Trophoblast cell (in vitro differentiated cells and primary cell): Measurements from ENCODE around the gene POLQ.
"Not testable (repeated sequence)": the region's sequence is repeated elsewhere in the genome, so short reads cannot be mapped to it uniquely, and the experiment has no call there.

Experiments used
- DNase-seq, 2 donors: peaks; one replicate each; pipeline ENCODE4 v3.0.0-alpha.2; 2016
- H2AFZ ChIP-seq: 2 replicates; pipeline ENCODE4 v1.6.1; 2013; ENCODE audit warnings: low read length, moderate library complexity, mild to moderate bottlenecking; ENCODE audit not compliant: insufficient read depth, poor library complexity
- H2AK5ac ChIP-seq: 2 replicates; pipeline ENCODE4 v1.6.1; 2013; ENCODE audit warnings: mild to moderate bottlenecking, low read length
- H2BK120ac ChIP-seq: 2 replicates; pipeline ENCODE4 v1.6.1; 2013; ENCODE audit warnings: low read length, mild to moderate bottlenecking, moderate library complexity; ENCODE audit not compliant: insufficient read depth, poor library complexity
- H2BK12ac ChIP-seq: 2 replicates; pipeline ENCODE4 v1.6.1; 2013; ENCODE audit warnings: mild to moderate bottlenecking, low read length, moderate library complexity
- H2BK5ac ChIP-seq: 2 replicates; pipeline ENCODE4 v1.6.1; 2013; ENCODE audit warnings: low read length, low read depth, moderate library complexity, mild to moderate bottlenecking; ENCODE audit not compliant: poor library complexity
- H3K14ac ChIP-seq: 2 replicates; pipeline ENCODE4 v1.6.1; 2013; ENCODE audit warnings: mild to moderate bottlenecking, low read length
- H3K18ac ChIP-seq: 2 replicates; pipeline ENCODE4 v1.6.1; 2013; ENCODE audit warnings: mild to moderate bottlenecking, low read length
- H3K23ac ChIP-seq: 2 replicates; pipeline ENCODE4 v1.6.1; 2013; ENCODE audit warnings: low read length
- H3K27ac ChIP-seq: 2 replicates; pipeline ENCODE4 v1.5.1; 2013; ENCODE audit warnings: low read depth, mild to moderate bottlenecking, inconsistent platforms, low read length, moderate library complexity
- H3K27me3 ChIP-seq: 2 replicates; pipeline ENCODE4 v1.6.1; 2013; ENCODE audit warnings: inconsistent platforms, mild to moderate bottlenecking, low read length, moderate library complexity; ENCODE audit not compliant: insufficient read depth
- H3K36me3 ChIP-seq, 2 experiments: 1 replicate in 1 of 2; 2 replicates in 1 of 2; pipeline ENCODE4 v1.6.1; 2013; ENCODE audit warnings: low read length in 2 of 2, mild to moderate bottlenecking in 2 of 2, moderate library complexity in 1 of 2; ENCODE audit not compliant: insufficient read depth in 2 of 2, control insufficient read depth in 1 of 2
- H3K4ac ChIP-seq: 2 replicates; pipeline ENCODE4 v1.6.1; 2013; ENCODE audit warnings: low read depth, mild to moderate bottlenecking, low read length, moderate library complexity
- H3K4me1 ChIP-seq, 2 experiments: 1 replicate in 1 of 2; 2 replicates in 1 of 2; pipeline ENCODE4 v1.6.1; 2013; ENCODE audit warnings: low read length in 2 of 2, mild to moderate bottlenecking in 2 of 2, moderate library complexity in 1 of 2; ENCODE audit not compliant: insufficient read depth in 2 of 2, control insufficient read depth in 1 of 2
- H3K4me2 ChIP-seq: 2 replicates; pipeline ENCODE4 v1.6.1; 2013; ENCODE audit warnings: inconsistent platforms, mild to moderate bottlenecking, low read length, moderate library complexity
- H3K4me3 ChIP-seq: 2 replicates; pipeline ENCODE4 v1.5.1; 2013; ENCODE audit warnings: mild to moderate bottlenecking, low read depth, low read length, inconsistent platforms
- H3K79me1 ChIP-seq: one replicate; pipeline ENCODE4 v1.6.1; 2013; ENCODE audit warnings: low read length
- H3K79me2 ChIP-seq: 2 replicates; pipeline ENCODE4 v1.6.1; 2013; ENCODE audit warnings: low read length, mild to moderate bottlenecking; ENCODE audit not compliant: control insufficient read depth, insufficient read depth, poor library complexity
- H3K9ac ChIP-seq: 2 replicates; pipeline ENCODE4 v1.6.1; 2013; ENCODE audit warnings: mild to moderate bottlenecking, low read length
- H3K9me3 ChIP-seq: 2 replicates; pipeline ENCODE4 v1.6.1; 2013; ENCODE audit warnings: low read depth, mild to moderate bottlenecking, control low read depth, inconsistent platforms, low read length; ENCODE audit not compliant: insufficient read depth
- H4K12ac ChIP-seq: 2 replicates; pipeline ENCODE4 v1.6.1; 2013; ENCODE audit warnings: low read depth, mild to moderate bottlenecking, low read length, moderate library complexity
- H4K8ac ChIP-seq: 2 replicates; pipeline ENCODE4 v1.6.1; 2013; ENCODE audit warnings: low read depth, mild to moderate bottlenecking, low read length, moderate library complexity
- H4K91ac ChIP-seq: one replicate; pipeline ENCODE4 v1.6.1; 2013; ENCODE audit warnings: low read depth, mild to moderate bottlenecking, low read length, moderate library complexity
- WGBS: extraction: QIAGEN DNeasy Blood & Tissue Kit; methylation state at CpG from one replicate; pipeline ENCODE4 v1.1.7; 2013; ENCODE audit warnings: missing lambda C conversion rate; ENCODE audit not compliant: insufficient read length, insufficient coverage; ENCODE audit errors: extremely low coverage; 5-methylcytosine and 5-hydroxymethylcytosine counted together

The POLQ gene

GRCh38 chr3:121463745-121464144 is 82.0 kb downstream of the POLQ start:
- H3K4me2 ChIP-seq, result no peak overlapping the region
- H3K79me1 ChIP-seq, result no peaks in the 10 kb centered on the region
- H2BK120ac ChIP-seq, result no peak overlapping the region
- no peak overlapping the region for H4K8ac ChIP-seq
- H3K9me3 ChIP-seq, result no peaks in the 10 kb centered on the region
- H2AK5ac ChIP-seq, result no peak overlapping the region
- H2BK5ac ChIP-seq, result no peak overlapping the region
- H3K27ac ChIP-seq, result no peak overlapping the region
- no peak overlapping the region for H3K14ac ChIP-seq
- no peak overlapping the region for H4K12ac ChIP-seq
- no peaks in the 10 kb centered on the region for H3K4me1 ChIP-seq
- H2AFZ ChIP-seq, result no peak overlapping the region
- H3K4me3 ChIP-seq, result no peak overlapping the region
- no peak overlapping the region for H3K18ac ChIP-seq
- no peak overlapping the region for H3K23ac ChIP-seq
- no peaks in the 10 kb centered on the region for H3K27me3 ChIP-seq
- DNase-seq, result no peak
- H3K36me3 ChIP-seq, result peaks cover 9 to 14% of the 10 kb centered on the region in 2 experiments
- H3K9ac ChIP-seq, result no peak overlapping the region
- H3K79me2 ChIP-seq, result no peaks in the 10 kb centered on the region
- no peak overlapping the region for H4K91ac ChIP-seq
- H2BK12ac ChIP-seq, result no peak overlapping the region
- no peak overlapping the region for H3K4ac ChIP-seq

- Histone ChIP-seq H4K12ac (no peak overlapping the region), H3K27me3 (no peaks in the 10 kb centered on the region), H3K79me2 (no peaks in the 10 kb centered on the region), H3K4me2 (no peak overlapping the region), H2AFZ (no peak overlapping the region), H3K9ac (no peak overlapping the region), H2BK12ac (no peak overlapping the region), H3K79me1 (no peaks in the 10 kb centered on the region), H4K91ac (no peak overlapping the region), H3K4me3 (no peak overlapping the region), H3K36me3 (peaks cover 12 to 16% of the 10 kb centered on the region in 2 experiments), H2AK5ac (no peak overlapping the region), H3K27ac (no peak overlapping the region), H2BK120ac (no peak overlapping the region), H4K8ac (no peak overlapping the region), H2BK5ac (no peak overlapping the region), H3K9me3 (no peaks in the 10 kb centered on the region), H3K4ac (no peak overlapping the region), H3K4me1 (no peaks in the 10 kb centered on the region), H3K18ac (no peak overlapping the region), H3K23ac (no peak overlapping the region), H3K14ac (no peak overlapping the region)
- WGBS, result no CpG with 5 or more reads among the region's 3 CpGs
- no peak for DNase-seq
These were observed 83.2 kb downstream of the POLQ start for GRCh38 chr3:121462565-121462964.

- whole genome bisulfite sequencing, result no CpG with 5 or more reads among the region's 12 CpGs
These were observed 94.0 kb downstream of the POLQ start for GRCh38 chr3:121451752-121452151.

GRCh38 chr3:121443456-121443855 is 102.3 kb downstream of the POLQ start:
- no peak overlapping the region for H3K9ac ChIP-seq
- H3K23ac ChIP-seq, result no peak overlapping the region
- H3K79me2 ChIP-seq, result no peaks in the 10 kb centered on the region
- DNase-seq, result no peak
- H3K4me3 ChIP-seq, result no peak overlapping the region
- WGBS, result no CpG with 5 or more reads among the region's 1 CpG
- H3K9me3 ChIP-seq, result no peaks in the 10 kb centered on the region
- H4K91ac ChIP-seq, result no peak overlapping the region
- H3K27me3 ChIP-seq, result no peaks in the 10 kb centered on the region
- H2AK5ac ChIP-seq, result no peak overlapping the region
- no peak overlapping the region for H3K4me2 ChIP-seq
- no peak overlapping the region for H3K27ac ChIP-seq
- no peaks in the 10 kb centered on the region for H3K4me1 ChIP-seq
- H3K4ac ChIP-seq, result no peak overlapping the region
- H3K79me1 ChIP-seq, result no peaks in the 10 kb centered on the region
- no peak overlapping the region for H2AFZ ChIP-seq
- H2BK120ac ChIP-seq, result no peak overlapping the region
- H2BK5ac ChIP-seq, result no peak overlapping the region
- H2BK12ac ChIP-seq, result no peak overlapping the region
- H3K36me3 ChIP-seq, result no peaks in the 10 kb centered on the region
- no peak overlapping the region for H4K8ac ChIP-seq
- H4K12ac ChIP-seq, result no peak overlapping the region
- H3K18ac ChIP-seq, result no peak overlapping the region
- no peak overlapping the region for H3K14ac ChIP-seq

More at GRCh38 chr3:121451752-121452151, 94.0 kb downstream of the POLQ start:
- DNase-seq, H3K27ac ChIP-seq, H3K4ac ChIP-seq, H3K4me2 ChIP-seq, H2BK5ac ChIP-seq, H2AFZ ChIP-seq, H4K91ac ChIP-seq, H3K14ac ChIP-seq, H3K4me3 ChIP-seq, H2BK120ac ChIP-seq, H4K12ac ChIP-seq, H4K8ac ChIP-seq, H3K18ac ChIP-seq, H3K27me3 ChIP-seq, H3K9me3 ChIP-seq, H3K9ac ChIP-seq, H3K36me3 ChIP-seq, H2AK5ac ChIP-seq, H3K79me2 ChIP-seq, H3K4me1 ChIP-seq, H3K79me1 ChIP-seq, H2BK12ac ChIP-seq, H3K23ac ChIP-seq: not testable (repeated sequence)
